K562 (cell line): ENCODE measurements around the gene IFI30. TPM values are rescaled to one million over a fixed set of nuclear protein-coding genes. Genes with fewer than 3 reads are reported as not detected.
A peak's percentile ranks its signal among the peaks of the same experiment; 100 is the strongest.

Source experiments
- CBX2 ChIP-seq: fragments of 200-600 bp; sonication (generic); IDR thresholded peaks from one replicate; pipeline ENCODE4 v1.6.1; 2012; ENCODE audit warnings: mild to moderate bottlenecking, low read length, inconsistent platforms; ENCODE audit not compliant: insufficient read depth, poor library complexity, severe bottlenecking
- CREM ChIP-seq: IDR thresholded peaks from 2 replicates; pipeline ENCODE4 v1.6.1; 2014; ENCODE audit warnings: antibody characterized with exemption, low read depth
- DEAF1 ChIP-seq: fragments of 450-650 bp; formaldehyde crosslinking; IDR thresholded peaks from 2 replicates; pipeline ENCODE4 v1.4.0; 2020; ENCODE audit warnings: mild to moderate bottlenecking, moderate library complexity
- E2F5 ChIP-seq: sonication (generic); formaldehyde crosslinking; IDR thresholded peaks from 2 replicates; pipeline ENCODE4 v1.8.0; 2022; ENCODE audit warnings: mild to moderate bottlenecking, missing genetic modification reagents
- FOXP4 ChIP-seq: sonication (generic); formaldehyde crosslinking; IDR thresholded peaks from 2 replicates; pipeline ENCODE4 v1.8.0; 2022; ENCODE audit warnings: mild to moderate bottlenecking, missing genetic modification reagents, borderline replicate concordance
- HLTF ChIP-seq: fragments of 450-650 bp; IDR thresholded peaks from 2 replicates; pipeline ENCODE4 v1.6.1; 2016
- RAD21 ChIP-seq, 2 experiments: fragments of 250-450 bp in 1 of 2; fragments of 450-650 bp in 1 of 2; sonication (Bioruptor Pico) in 1 of 2; formaldehyde crosslinking in 1 of 2; IDR thresholded peaks in 1 of 2; conservative IDR thresholded peaks in 1 of 2; 2 replicates each; pipeline versions ENCODE4 v1.4.0 to v1.8.0; 2020 to 2022; ENCODE audit warnings: mild to moderate bottlenecking in 2 of 2, moderate library complexity in 1 of 2
- RBM17 ChIP-seq: fragments of 200-400 bp; formaldehyde crosslinking; IDR thresholded peaks from 2 replicates; pipeline ENCODE4 v1.6.1; 2017; ENCODE audit warnings: low read depth, mild to moderate bottlenecking, low read length, borderline replicate concordance
- SAFB2 ChIP-seq: fragments of 200-400 bp; formaldehyde crosslinking; IDR thresholded peaks from 2 replicates; pipeline ENCODE4 v1.6.1; 2018; ENCODE audit warnings: borderline replicate concordance, low read length, low read depth, moderate library complexity; ENCODE audit not compliant: severe bottlenecking
- TOE1 ChIP-seq, 2 experiments: fragments of 450-650 bp in 1 of 2; sonication (generic) in 1 of 2; formaldehyde crosslinking in 1 of 2; IDR thresholded peaks; 2 replicates each; pipeline versions ENCODE4 v1.7.1 to v1.8.0; 2016 to 2022; ENCODE audit warnings: borderline replicate concordance in 2 of 2, mild to moderate bottlenecking in 2 of 2, antibody characterized with exemption in 1 of 2, inconsistent platforms in 1 of 2, low read depth in 1 of 2, missing genetic modification reagents in 1 of 2, moderate library complexity in 1 of 2
- ZNF143 ChIP-seq: sonication (generic); formaldehyde crosslinking; IDR thresholded peaks from 2 replicates; pipeline ENCODE4 v1.9.0; 2022; ENCODE audit warnings: mild to moderate bottlenecking, missing genetic modification reagents
- ZNF740 ChIP-seq, 3 experiments: fragments of 200-800 bp in 1 of 3; sonication (Bioruptor generic) in 1 of 3; sonication (generic) in 1 of 3; formaldehyde crosslinking in 1 of 3; IDR thresholded peaks; 2 replicates each; pipeline versions ENCODE4 v1.6.1 to v1.8.0; 2016 to 2022; ENCODE audit warnings: mild to moderate bottlenecking in 2 of 3, missing compliant biosample characterization in 2 of 3, missing genetic modification characterization in 2 of 3, missing genetic modification reagents in 1 of 3
- polyA plus RNA-seq, 8 experiments: library from polyadenylated mRNA; depleted of rRNA in 4 of 8; stranded (reverse) in 5 of 8; unstranded in 3 of 8; fragments of >200 nt; fragmentation: Nextera tagmentation in 2 of 8; fragmentation: Illumina TruSeq in 1 of 8; extraction: Ambion mirVana in 2 of 8; extraction: Trizol in 1 of 8; gene quantifications; 2 replicates each; pipeline versions ENCODE4 v1.2.1 to v1.2.3, GENCODE V29; 2011 to 2014; ENCODE audit warnings: inconsistent platforms in 1 of 8, missing spikeins in 1 of 8
- total RNA-seq, 7 experiments: library from RNA; depleted of rRNA in 6 of 7; stranded (reverse); fragments of >200 nt in 6 of 7; fragmentation: Illumina TruSeq in 2 of 7; extraction: Trizol in 2 of 7; gene quantifications; 2 replicates each; pipeline versions ENCODE4 v1.2.1 to v1.2.3, GENCODE V29; 2011 to 2021; ENCODE audit warnings: low replicate concordance in 1 of 7

The IFI30 gene
- total and polyA plus RNA-seq, 9 of the 15 experiments (the other 6 are each of a cell fraction or from before 2014, with no cell fraction given) = 63.7 to 430 (median 109) TPM

GRCh38 chr19:18202778-18203407 lies 29.3 kb downstream of the IFI30 start (continued):
- TF ChIP-seq SAFB2 (no peak), CREM (0 out of 2 replicates have a peak, but pooled peaks have one; percentile 2), HLTF (no peak), RBM17 (no peak), RAD21 (CRISPR knock-in tag; conservative IDR thresholded peaks at IDR 0.05 in 1 of 2, IDR thresholded peaks at IDR 0.05 in 1 of 2) (peak; percentile 51 to 76), CBX2 (no peak), TOE1 (IDR thresholded peaks at IDR 0.05; ENCODE audit: borderline replicate concordance) (0 out of 2 replicates have a peak, but pooled peaks have one; percentile 14), TOE1 (CRISPR knock-in tag; IDR thresholded peaks at IDR 0.05; ENCODE audit: borderline replicate concordance, low read depth) (no peak), ZNF740 (CRISPR knock-in tag; IDR thresholded peaks at IDR 0.05) (0 out of 2 replicates have a peak, but pooled peaks have one; percentile 33), ZNF740 (tag; IDR thresholded peaks at IDR 0.05) (no peak), ZNF143 (CRISPR knock-in tag) (no peak), E2F5 (CRISPR knock-in tag) (no peak), FOXP4 (CRISPR knock-in tag) (no peak), DEAF1 (peak; percentile 54)
